ENCODE results near the gene RIC1. TPM values are rescaled to one million over a fixed set of nuclear protein-coding genes. Genes with fewer than 3 reads are reported as not detected.

Gene RIC1
- 29.6 and 29.9 TPM in 2 replicates for total RNA-seq

GRCh38 chr9:5628530-5629311 lies at the start of gene RIC1:
Gene RIC1, plus strand, starts transcription at chr9:5629107. Its CDS starts 203 bp downstream, at chr9:5629310.

Other genes with a start within 250 kb of the RIC1 start
- gene PLGRKT, start 191.2 kb upstream of the RIC1 start, total RNA-seq = 9.0 and 11.5 TPM in 2 replicates
- gene CD274, start 178.6 kb upstream of the RIC1 start, total RNA-seq = 1.1 and 1.6 TPM in 2 replicates
- gene PDCD1LG2, start 118.6 kb upstream of the RIC1 start, total RNA-seq = 1.9 and 2.7 TPM in 2 replicates
- gene ERMP1, start 204.0 kb downstream of the RIC1 start, total RNA-seq = 9.6 and 12.1 TPM in 2 replicates

Data from bronchial smooth muscle cell (primary cell).